HG03175 (cell line): ENCODE data around the gene TPRG1L.
A peak's percentile ranks its signal among the peaks of the same experiment; 100 is the strongest.

Experiments used
- ATAC-seq: cut with Tn5 transposase; IDR thresholded peaks from one replicate; pipeline ENCODE4 v1.9.1; 2021; ENCODE audit warnings: mild to moderate bottlenecking, moderate library complexity; ENCODE audit not compliant: unreplicated experiment

Gene TPRG1L

DNA sequence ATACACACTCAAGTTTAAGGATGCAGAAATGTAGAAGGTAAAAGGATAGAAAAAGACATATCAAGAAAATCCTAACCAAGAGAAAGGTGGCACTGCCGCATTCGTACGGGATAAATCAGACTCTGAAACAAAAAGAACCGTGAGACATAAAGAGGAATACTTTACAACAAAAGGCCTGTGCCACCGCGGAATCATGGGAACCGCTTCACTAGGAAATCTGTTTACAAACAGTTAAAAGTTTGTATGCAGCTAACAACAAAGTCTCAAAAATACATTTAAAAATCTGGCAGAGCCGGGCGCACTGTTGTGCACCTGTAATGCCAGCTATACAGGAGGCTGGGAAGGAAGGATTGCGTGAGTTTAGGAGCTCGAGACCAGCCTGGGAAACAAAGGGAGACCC lies 17.0 kb downstream of the TPRG1L start:
- no peak for ATAC-seq

DNA sequence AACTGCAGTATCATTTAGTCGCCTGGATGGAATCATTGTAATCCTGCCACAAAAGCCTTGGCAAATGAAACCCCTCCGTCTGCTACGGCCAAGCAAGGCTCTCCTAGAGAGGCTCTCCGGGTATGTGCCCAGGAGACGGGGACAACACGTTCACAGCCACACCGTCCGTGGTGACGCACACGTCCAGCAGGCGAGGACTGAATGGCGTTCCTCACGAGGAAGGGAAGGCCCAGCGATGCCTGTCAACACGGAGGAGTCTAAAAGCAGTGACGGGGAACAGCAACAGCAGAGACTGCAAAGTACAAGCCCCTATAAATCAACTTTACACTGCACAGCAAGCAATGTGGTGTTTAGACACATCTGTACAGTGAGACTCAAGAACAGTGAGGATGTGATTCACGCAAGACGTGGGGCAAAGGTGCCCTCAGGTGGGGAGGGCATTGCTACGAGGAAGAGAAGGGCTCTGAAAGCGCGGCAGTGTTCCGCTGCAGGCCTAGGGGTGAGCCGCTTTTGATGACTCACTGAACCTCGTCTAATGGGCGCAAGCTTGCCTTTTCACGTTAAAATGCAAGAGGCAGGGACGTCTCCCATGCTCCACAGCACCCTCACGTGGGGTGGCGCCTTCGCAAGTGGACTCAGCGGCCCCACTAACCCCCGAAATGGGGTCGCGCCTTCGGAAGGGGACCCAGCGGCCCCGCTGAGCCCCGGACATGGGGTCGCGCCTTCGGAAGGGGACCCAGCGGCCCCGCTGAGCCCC lies 18.3 kb downstream of the TPRG1L start:
- ATAC-seq: no peak

DNA sequence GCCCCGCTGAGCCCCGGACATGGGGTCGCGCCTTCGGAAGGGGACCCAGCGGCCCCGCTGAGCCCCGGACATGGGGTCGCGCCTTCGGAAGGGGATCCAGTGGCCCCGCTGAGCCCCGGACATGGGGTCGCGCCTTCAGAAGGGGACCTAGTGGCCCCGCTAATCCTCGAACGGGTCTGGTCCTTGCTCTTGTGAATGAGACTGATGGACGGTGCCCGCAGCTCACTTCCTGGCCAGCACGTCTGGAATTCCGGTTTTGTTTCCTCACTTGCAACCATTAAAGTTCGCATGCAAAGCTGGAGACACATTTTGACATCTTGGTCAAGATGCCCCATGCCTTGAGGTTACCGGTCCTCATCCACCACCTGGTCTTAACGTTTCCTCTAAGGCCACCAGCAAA lies 19.5 kb downstream of the TPRG1L start:
- ATAC-seq: no peak

DNA sequence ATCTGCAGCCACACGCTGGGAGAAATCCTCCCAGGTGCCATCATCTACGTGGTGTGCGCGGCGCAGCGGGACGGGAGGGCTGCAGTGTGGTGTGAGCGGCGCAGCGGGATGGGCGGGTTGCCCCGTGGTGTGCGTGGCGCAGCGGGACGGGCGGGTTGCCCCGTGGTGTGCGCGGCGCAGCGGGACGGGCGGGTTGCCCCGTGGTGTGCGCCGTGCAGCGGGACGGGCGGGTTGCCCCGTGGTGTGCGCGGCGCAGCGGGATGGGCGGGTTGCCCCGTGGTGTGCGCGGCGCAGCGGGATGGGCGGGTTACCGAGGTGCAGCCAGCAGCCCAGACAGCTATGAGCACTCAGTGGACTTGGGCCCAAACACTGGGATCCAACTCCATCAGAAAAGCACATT lies 20.4 kb downstream of the TPRG1L start:
- no peak for ATAC-seq

DNA sequence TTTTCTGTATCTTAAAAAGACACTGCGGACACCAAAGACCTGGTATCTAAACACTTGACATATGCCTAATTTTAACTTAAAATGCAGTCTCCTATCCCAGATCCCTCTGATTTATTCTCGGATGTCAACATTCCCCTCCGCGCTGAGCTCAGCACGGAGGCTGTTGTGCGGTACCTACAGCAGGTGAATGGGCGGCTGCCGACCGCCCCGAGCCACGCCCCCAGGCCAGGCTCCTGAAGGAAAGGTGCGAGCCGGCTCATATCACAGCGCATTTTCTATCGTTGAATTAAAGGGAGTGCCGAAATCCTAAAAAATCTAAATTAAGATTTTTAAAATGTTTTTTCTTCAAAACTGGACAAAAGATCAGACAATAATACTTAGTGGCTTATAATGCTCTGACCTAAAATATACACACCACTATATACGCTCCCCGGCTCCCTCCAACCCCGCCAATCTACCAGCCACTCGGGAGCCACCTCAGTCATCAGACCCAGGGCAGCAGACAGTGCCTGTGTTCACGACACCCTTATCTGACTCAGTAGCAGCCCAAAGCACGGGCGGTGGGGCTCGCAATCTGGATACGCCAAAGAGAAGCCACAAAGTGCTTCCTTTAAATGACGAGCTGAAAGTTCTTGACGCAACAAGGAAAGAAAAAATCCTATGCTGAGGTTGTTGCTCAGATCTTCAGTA lies 21.0 kb downstream of the TPRG1L start:
- no peak for ATAC-seq

DNA sequence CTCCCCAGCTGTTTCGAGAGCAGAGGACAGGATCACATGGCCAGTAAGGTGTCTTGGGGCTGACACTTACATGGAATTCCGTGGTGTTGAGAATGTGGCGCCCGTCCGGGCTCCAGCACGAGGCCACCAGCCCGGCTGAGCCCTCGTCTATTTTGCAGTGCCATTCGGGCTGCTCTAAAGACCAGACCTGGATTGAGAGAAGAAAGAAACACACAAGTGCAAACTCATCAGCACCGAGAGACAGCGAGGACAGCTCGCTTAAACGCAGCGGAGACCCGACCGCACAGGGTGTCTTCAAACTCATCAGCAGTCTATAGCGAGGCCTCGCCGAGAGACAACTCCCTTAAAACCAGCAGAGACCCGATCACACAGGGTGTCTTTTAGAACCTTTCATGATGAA lies 21.8 kb downstream of the TPRG1L start:
- ATAC-seq: no peak

DNA sequence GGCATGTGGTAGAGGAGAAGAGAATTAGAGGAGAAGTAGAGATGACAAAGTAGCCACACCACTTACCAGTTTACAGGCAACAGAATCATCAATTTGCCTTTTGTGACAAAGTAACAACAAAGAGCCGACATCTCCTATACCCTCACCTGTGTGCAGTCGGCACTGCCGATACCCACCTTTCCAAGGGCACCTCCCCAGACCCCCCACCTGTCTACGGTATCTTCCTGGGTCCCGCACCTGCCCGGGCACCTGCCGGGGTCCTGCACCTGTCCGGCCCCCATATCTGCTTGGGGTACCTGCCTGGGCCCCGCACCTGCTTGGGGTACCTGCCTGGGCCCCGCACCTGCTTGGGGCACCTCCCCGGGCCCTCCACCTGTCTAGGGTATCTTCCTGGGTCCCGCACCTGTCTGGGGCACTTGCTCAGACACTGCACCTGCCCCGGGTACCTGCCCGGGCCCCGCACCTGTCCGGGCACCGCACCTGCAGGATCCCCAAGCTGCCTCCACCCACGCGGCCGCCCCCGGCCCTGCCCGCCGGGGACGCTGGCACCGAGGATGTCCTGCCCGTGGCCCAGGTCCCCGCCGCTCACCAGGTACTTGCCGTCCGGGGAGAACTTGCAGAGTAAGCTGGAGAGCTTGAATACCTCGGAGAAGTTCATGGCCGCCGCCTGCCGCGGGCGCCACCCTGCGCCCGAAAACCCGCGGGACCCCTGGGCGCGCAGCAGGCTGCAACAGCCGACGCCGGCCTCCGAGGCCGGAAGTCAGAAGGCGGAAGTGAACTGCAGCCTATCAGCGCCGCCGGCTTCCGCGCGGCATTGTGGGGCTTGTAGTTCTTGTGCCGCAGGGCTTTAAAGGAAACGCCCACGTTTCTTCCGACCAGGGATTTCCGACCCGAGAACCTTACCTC lies 24.8 kb downstream of the TPRG1L start, which contains the start of gene WRAP73:
TSS of gene WRAP73 (minus strand) at position 762 of the 906 bp plus-strand sequence. CDS start at position 658, 104 bp downstream.
- ATAC-seq: peak; percentile 87

DNA sequence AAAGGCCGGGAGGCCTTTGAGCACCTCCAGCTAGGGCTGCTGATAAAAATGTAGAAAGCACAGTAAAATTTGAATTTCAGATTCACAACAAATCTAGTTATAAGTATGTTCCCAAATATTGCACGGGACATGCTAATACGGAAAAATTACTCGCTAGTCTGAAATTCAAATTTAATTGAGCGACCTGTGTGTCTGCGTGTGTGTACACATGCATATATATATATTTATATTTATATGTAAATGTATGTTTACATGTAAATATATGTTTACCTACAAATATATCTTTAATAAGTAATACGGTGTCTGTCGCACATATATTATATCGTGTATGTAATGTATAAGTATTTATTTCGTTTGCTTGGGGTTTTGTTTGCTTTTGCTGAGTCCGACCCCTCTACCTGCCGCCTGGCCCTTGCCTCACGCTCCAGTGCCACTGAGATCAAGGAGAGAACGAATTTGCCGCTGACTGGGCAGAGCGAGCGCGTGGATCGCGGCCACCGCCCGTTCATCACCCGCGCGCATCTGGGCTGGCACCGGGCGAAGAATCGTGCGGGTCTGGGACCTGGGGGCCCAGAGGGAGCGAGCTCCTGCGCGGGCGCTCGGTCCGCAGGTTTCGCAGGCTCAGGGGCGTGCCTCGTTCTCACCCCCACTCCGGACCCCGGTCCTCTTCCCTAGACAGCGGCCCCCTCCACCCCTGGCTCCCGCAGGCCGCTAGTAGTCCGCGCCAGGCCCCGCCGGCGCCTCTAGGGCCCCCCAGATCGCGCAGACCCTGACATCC lies 25.6 kb downstream of the TPRG1L start:
- no peak for ATAC-seq

DNA sequence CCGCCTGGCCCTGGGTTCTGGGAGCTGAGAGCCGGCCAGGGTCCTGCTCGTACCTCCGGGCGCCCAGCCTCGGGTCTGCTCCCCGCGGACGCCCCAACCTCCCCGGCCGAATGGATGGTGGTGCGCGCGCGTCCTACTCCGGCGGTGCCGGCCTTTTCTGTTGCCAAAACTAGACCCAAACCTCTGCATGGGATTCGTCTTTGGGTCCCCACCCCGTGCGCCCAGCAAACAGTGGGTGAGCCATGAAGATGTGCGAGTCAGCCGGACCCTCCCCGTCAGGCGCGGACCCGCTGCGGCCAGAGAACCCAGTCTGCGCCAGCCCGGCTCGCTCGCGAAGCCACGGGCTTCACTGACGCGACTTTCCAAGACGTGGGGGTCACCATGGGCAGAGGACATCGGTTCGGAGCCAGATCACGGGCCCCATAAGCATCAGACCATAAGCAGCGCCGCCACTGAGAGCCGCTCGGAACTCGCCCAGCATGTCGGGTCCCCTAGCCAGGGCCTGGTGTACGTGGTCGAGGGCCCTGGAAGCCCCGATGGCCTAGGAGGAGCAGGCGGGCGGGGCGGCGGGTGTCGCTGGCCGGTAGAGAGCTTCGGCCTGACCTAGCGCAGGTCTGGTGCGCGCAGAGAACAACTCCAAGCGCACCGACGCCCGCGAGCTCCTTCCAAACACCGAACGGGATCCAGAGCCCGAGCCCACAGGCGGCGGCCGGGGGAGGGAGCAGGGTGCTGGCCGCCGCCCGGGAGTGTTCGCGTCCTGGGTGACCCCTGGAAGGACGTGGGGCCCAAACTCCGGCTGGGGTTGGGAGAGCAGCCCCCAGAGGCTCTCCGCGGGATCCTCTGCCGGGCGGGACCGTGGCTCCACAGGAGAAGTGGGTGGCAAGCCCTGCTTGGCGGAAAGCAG lies 26.5 kb downstream of the TPRG1L start:
- no peak for ATAC-seq

DNA sequence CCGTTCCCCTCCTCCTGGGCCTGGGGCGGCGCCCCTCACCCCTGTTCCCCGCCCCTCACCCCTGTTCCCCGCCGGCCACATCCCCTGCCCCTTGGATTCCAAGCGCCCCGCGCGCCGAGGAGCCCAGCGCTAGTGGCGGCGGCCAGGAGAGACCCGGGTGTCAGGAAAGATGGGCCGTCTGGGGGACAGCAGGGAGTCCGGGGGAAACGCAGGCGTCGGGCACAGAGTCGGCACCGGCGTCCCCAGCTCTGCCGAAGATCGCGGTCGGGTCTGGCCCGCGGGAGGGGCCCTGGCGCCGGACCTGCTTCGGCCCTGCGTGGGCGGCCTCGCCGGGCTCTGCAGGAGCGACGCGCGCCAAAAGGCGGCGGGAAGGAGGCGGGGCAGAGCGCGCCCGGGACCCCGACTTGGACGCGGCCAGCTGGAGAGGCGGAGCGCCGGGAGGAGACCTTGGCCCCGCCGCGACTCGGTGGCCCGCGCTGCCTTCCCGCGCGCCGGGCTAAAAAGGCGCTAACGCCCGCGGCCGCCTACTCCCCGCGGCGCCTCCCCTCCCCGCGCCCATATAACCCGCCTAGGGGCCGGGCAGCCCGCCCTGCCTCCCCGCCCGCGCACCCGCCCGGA lies 27.2 kb downstream of the TPRG1L start, which contains the start of gene TP73:
TSS of gene TP73 (plus strand) at position 587 of the 618 bp plus-strand sequence. CDS start 29,850 bp downstream, outside the sequence.
- ATAC-seq: no peak

DNA sequence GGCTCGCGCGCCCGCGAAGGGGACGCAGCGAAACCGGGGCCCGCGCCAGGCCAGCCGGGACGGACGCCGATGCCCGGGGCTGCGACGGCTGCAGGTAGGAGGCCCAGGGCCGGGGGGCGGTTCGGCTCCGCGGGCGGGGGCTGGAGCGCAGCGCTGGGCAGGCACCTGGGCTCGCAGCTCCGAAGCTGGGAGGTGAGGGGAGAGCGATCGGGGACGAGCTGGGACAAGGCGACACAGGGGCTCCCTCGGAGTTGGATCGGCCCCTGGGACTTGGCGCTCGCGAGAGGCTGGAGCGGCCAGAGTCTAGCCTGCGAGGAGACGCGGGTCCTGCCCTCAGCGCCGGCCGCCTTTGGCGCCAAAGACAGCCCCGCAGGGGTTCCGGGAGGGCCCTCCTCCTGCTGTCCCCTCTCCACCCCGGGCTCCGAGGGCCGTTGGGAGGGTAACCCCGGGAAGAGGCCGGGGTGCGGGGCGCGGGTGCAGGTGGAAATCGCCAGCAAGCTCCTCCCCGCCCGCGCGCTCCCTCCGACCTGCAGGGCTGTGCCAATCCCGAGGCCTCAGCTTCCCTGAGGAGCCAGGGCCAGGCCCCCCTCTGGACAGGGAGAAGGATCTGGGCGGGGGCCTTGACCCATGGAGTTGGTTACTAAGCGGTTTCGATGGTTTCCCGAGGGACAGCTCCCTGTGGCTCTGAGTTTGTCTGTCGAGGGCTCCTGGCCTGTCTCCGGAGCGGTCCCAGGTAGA lies 27.9 kb downstream of the TPRG1L start:
- ATAC-seq: no peak

DNA sequence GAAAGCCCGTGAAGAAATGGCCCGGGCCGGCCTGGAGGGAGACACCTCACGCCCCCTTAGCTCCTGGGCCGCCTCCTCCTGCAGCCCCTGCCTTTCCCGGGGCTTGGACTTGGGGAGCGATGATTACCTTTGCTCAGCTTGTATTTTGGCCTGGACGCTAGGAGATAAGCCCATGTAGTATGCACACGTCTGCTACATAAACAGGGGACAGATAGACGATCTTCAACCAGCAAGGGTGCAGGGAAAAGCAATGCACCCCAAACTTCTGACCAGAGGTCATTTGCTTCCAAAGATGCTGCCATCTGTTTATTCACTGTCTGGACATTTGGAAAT lies 28.4 kb downstream of the TPRG1L start:
- ATAC-seq: no peak

DNA sequence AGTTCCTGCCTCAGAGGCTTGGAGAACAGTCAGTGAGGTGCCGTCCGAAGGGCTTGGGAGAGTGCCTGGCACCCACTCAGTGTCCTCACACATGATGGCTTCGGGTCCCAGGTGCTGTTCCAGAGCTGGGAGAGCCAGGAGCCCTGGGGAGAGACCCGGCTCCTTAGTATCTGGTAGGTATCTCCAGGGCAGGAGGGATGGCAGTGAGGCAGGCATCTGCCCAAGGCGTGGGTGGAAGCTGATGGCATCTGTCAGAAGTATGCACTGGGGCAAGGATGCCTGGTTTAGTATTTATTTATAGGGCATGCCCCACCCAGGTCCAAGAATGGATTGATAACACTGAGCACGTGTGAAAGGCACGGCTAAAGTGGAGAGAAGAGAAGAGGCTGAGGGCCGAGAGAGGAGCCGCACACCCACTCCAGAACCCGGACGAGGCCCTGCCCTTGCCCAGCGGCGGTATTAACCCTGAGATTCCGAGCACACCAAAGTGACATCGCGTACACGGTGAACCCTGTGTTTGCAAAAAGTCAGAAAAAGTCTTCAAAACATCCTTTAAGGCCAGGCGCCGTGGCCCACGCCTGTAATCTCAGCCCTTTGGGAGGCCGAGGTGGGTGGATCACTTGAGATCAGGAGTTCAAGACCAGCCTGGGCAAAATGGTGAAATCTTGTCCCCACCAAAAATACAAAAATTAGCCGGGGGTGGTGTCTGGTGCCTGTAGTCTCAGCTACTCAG lies 29.9 kb downstream of the TPRG1L start:
- no peak for ATAC-seq

DNA sequence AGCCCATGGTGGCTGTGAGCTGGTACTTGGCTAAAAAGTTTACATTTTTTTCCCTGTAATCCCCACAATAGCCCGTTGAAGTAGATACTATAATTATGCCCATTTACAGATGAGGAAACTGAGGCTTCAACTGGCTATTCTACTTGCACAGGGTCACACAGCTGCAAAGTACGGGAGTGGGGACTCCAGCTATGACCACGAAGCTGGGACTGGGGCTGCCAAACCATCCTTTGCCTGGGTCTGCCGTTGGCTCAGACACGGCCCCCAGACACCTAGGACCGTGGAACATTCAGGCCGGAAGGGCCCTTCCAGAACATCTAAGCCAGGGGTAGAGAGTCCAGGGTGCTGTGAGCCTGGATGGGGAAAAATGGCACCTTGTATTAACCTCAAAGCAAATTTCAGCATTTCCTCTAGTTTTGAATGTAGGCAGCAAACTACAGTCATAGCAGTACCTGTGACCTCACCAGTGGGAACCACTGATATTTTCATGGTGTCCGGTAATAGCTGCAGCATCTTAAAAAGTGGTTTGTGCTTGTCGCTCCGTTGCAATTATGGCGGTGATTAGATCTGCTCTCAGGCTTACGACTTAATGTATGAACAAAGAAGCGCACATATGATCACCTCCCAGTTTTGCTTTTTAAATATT lies 31.8 kb downstream of the TPRG1L start:
- peak; percentile 63 for ATAC-seq

DNA sequence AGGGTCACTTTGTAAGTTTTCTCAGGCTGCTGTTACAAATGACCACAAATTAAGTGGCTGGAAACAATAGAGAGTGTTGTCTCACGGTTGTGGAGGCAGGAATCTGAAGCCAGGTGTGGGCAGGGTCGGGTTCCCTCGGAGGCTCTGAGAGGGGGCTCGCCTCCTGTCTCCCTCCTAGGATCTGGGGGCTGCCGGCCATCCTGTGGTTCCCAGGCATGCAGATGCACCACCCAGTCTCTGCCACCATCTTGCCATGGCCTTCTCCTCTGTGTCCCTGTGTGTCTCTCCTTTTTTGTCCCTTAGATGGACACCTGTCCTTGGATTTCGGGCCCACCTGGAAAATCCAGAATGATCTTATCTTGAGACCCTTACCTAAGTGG lies 32.3 kb downstream of the TPRG1L start:
- ATAC-seq: peak; percentile 12

DNA sequence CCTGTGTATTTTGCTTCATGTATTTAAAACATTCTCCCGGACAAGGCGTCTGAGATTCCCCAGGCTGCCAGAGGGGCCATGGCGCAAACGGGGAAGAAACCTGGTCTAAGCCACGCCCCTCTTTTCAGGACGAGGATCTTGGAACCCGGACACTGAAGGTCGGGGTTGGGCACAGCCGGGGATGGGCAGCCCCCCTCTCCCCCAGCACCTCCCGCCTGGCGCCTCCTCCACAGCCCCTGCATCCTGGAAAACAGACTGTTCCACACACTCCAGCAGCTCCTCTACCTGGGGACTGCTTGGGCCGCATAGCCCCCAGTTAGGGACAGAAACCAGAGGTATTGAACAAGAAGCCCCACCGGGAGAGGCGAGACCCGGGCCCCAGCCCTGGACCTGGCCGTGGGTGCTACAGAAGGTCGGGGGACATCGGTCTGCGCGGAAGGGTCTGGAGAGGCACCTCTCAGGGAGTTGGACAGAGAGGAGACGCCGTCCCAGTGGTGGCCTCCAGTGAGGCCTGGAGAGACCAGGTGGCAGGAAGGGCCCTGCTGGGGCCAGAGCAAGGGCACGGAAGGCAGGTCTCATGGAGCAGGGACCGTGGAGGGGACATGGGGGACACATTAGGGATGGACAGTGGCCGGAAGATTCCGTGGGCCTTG lies 32.9 kb downstream of the TPRG1L start:
- ATAC-seq: no peak

DNA sequence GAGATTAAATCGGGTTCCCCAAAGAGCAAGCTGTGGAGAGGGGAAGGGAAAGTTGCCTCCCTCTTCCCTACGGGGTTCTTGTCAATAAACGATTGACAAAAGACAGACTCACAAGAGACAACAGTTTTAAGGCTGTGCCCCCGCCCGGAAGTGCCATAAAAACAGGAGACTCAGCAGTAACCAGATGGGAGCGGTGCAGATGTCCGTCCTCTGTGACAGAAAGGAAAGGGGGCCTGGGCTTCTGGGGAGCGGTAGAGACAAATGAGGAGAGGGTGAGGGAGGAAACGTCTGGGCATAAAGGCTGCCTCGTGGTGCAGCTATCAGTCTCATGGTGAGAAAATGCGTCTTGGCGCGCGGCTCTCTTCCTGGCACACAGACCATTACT lies 33.4 kb downstream of the TPRG1L start:
- ATAC-seq: no peak
